DND-41 (cell line): Measurements from ENCODE around the gene PPP6R2.

Experiments used
- ATAC-seq: fragments of 200-7000 bp; cut with Tn5 transposase; 3 replicates; pipeline ENCODE4 v1.9.1; 2021; ENCODE audit warnings: low read depth; ENCODE audit not compliant: insufficient read depth
- DNase-seq: peaks from one replicate; pipeline ENCODE4 v3.0.0-alpha.2; 2020
- H2AFZ ChIP-seq: 2 replicates; pipeline ENCODE4 v1.6.0; 2012; ENCODE audit warnings: low read depth, low read length
- H3K27ac ChIP-seq: 2 replicates; pipeline ENCODE4 v1.5.1; 2012; ENCODE audit warnings: low read length, inconsistent platforms
- H3K27me3 ChIP-seq: fragments of 200-600 bp; sonication (generic); 2 replicates; pipeline ENCODE4 v1.6.0; 2012; ENCODE audit warnings: low read length, mild to moderate bottlenecking, inconsistent platforms; ENCODE audit not compliant: insufficient read depth, poor library complexity
- H3K36me3 ChIP-seq: 2 replicates; pipeline ENCODE4 v1.5.1; 2012; ENCODE audit warnings: low read length, inconsistent platforms; ENCODE audit not compliant: insufficient read depth
- H3K4me1 ChIP-seq: 2 replicates; pipeline ENCODE4 v1.5.1; 2012; ENCODE audit warnings: mild to moderate bottlenecking, low read length; ENCODE audit not compliant: insufficient read depth
- H3K4me2 ChIP-seq: 2 replicates; pipeline ENCODE4 v1.6.0; 2012; ENCODE audit warnings: mild to moderate bottlenecking, moderate library complexity, low read length, inconsistent platforms; ENCODE audit not compliant: insufficient read depth
- H3K4me3 ChIP-seq, 2 experiments: fragments of 200-600 bp in 1 of 2; shearing (Covaris generic) in 1 of 2; 2 replicates each; pipeline ENCODE4 v1.5.1; 2012 to 2016; ENCODE audit warnings: inconsistent platforms in 2 of 2, low read length in 2 of 2, mild to moderate bottlenecking in 2 of 2, low read depth in 1 of 2, moderate library complexity in 1 of 2
- H3K79me2 ChIP-seq: 2 replicates; pipeline ENCODE4 v1.6.0; 2012; ENCODE audit warnings: low read length, inconsistent platforms; ENCODE audit not compliant: insufficient read depth
- H3K9ac ChIP-seq: 2 replicates; pipeline ENCODE4 v1.6.0; 2012; ENCODE audit warnings: low read depth, mild to moderate bottlenecking, inconsistent platforms, low read length, moderate library complexity
- H3K9me3 ChIP-seq: 2 replicates; pipeline ENCODE4 v1.5.1; 2012; ENCODE audit warnings: low read length, moderate library complexity, mild to moderate bottlenecking, inconsistent platforms; ENCODE audit not compliant: insufficient read depth, severe bottlenecking
- H4K20me1 ChIP-seq: 2 replicates; pipeline ENCODE4 v1.6.0; 2012; ENCODE audit warnings: low read length; ENCODE audit not compliant: insufficient read depth
- CTCF ChIP-seq: IDR thresholded peaks from 2 replicates; pipeline ENCODE4 v1.5.1; 2012; ENCODE audit warnings: borderline replicate concordance, low read length, moderate library complexity, mild to moderate bottlenecking; ENCODE audit not compliant: poor library complexity, severe bottlenecking; ENCODE audit errors: extremely low read depth
- EZH2 ChIP-seq: IDR thresholded peaks from 3 replicates; pipeline ENCODE4 v1.6.1; 2012; ENCODE audit warnings: borderline replicate concordance, low read depth, mild to moderate bottlenecking, moderate library complexity, low read length, inconsistent platforms; ENCODE audit not compliant: severe bottlenecking

PPP6R2 gene

GRCh38 chr22:50481440-50482106 lies 138.4 kb downstream of the PPP6R2 start, which contains the start of gene ADM2:
Gene ADM2, plus strand, starts transcription at chr22:50481543. Its CDS starts 305 bp downstream, at chr22:50481848.
- no peaks in the 10 kb centered on the region for H3K27me3 ChIP-seq
- DNase-seq: no peak
- no peak within 1 kb of the TSS for H3K4me3 ChIP-seq
- no peak for ATAC-seq
- TF ChIP-seq EZH2: no peak
- TF ChIP-seq CTCF: no peak
- H3K27ac ChIP-seq: no peak within 1 kb of the TSS
- no peaks in the 10 kb centered on the region for H3K79me2 ChIP-seq
- H3K36me3 ChIP-seq: no peaks in the 10 kb centered on the region
- no peak within 1 kb of the TSS for H3K9ac ChIP-seq
- no peak within 1 kb of the TSS for H3K4me2 ChIP-seq
- H3K9me3 ChIP-seq: no peaks in the 10 kb centered on the region
- peaks cover 5% of the 10 kb centered on the region for H3K4me1 ChIP-seq
- H2AFZ ChIP-seq: no peak within 1 kb of the TSS
- H4K20me1 ChIP-seq: no peaks in the 10 kb centered on the region

- H3K4me2 ChIP-seq: no peak overlapping the region
- no peak overlapping the region for H3K27ac ChIP-seq
- DNase-seq (no peak), ATAC-seq (no peak)
- no peaks in the 10 kb centered on the region for H4K20me1 ChIP-seq
- H3K9me3 ChIP-seq: no peaks in the 10 kb centered on the region
- H3K4me1 ChIP-seq: no peaks in the 10 kb centered on the region
- H2AFZ ChIP-seq: no peak overlapping the region
- H3K9ac ChIP-seq: no peak overlapping the region
- H3K79me2 ChIP-seq: no peaks in the 10 kb centered on the region
- no peaks in the 10 kb centered on the region for H3K27me3 ChIP-seq
- TF ChIP-seq CTCF (no peak), EZH2 (no peak)
- no peaks in the 10 kb centered on the region for H3K36me3 ChIP-seq
- H3K4me3 ChIP-seq: no peak overlapping the region
Measured at GRCh38 chr22:50482107-50483074, 139.3 kb downstream of the PPP6R2 start.

GRCh38 chr22:50483106-50483505 lies 140.0 kb downstream of the PPP6R2 start:
- TF ChIP-seq CTCF (no peak), EZH2 (no peak)
- Histone ChIP-seq H3K27ac (no peak overlapping the region), H3K36me3 (no peaks in the 10 kb centered on the region), H3K4me3 (no peak overlapping the region), H4K20me1 (no peaks in the 10 kb centered on the region), H3K4me2 (no peak overlapping the region), H2AFZ (no peak overlapping the region), H3K4me1 (no peaks in the 10 kb centered on the region), H3K9me3 (no peaks in the 10 kb centered on the region), H3K79me2 (no peaks in the 10 kb centered on the region), H3K27me3 (no peaks in the 10 kb centered on the region), H3K9ac (no peak overlapping the region)
- DNase-seq (no peak), ATAC-seq (no peak)
